ENCODE data around the gene SPDYA. TPM values are rescaled to one million over a fixed set of nuclear protein-coding genes. Genes with fewer than 3 reads are reported as not detected.

Gene SPDYA
- total and polyA plus RNA-seq, 2 of the 4 experiments (the other 2 are of a cell fraction): not detected

DNA sequence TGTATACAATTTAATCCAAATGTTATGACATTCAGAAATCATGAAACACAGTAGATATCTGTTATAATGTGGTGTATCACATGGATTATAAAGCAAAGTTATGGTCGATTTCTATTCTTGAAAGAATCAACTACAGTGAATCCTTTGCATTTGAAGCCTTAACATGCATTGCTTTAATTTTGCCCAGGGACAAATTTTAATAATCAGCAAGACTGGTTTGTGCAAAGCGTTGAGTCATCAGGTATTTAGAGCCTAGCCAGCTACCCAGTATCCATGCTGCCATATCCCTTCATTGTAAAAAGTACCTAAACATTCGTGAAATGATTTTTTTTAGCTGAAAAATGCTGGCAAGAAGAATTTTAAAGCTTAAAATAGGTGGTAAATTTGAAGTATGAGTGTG, 8.9 kb upstream of the SPDYA start:
- ATAC-seq (ENCODE audit: low read depth) (0 out of 2 replicates have a peak, but pooled peaks have one; percentile 40), DNase-seq (peak; percentile 64)
- no peak overlapping the region for H2AK5ac ChIP-seq (ENCODE audit: low read depth, low read length)
- intact Hi-C loops (cut with micrococcal nuclease) (loop anchor here (5.0 kb wide), 1 partner anchor 219 kb away; no protein-coding TSS in a partner anchor), dilution Hi-C loops (cut with HindIII; ENCODE audit: low sequenced_read_pairs, unreplicated experiment) (no loop called here), in situ Hi-C loops (cut with MboI; ENCODE audit: low sequenced_read_pairs) (no loop called here)
- no peak overlapping the region for H4K5ac ChIP-seq (ENCODE audit: low read depth, low read length)
- H2AK9ac ChIP-seq (replicated peaks; ENCODE audit: low read depth, low read length, poor library complexity): no peak overlapping the region
- H3K14ac ChIP-seq (replicated peaks; ENCODE audit: low read depth, low read length): no peak overlapping the region
- ChIA-PET POLR2A (ENCODE audit: unreplicated experiment) (no interaction called here), CTCF (no interaction called here)
- H3K79me1 ChIP-seq (ENCODE audit: low read depth in 1 of 2, low read length in 2 of 2): peaks cover 7 to 21% of the 10 kb centered on the region in 2 experiments; a peak in 3 of 4 replicates
- BruUV-seq (replicated peaks): no TSS peak
- no peak overlapping the region for H2BK15ac ChIP-seq (ENCODE audit: low read depth, low read length)
- H2AFZ ChIP-seq (replicated peaks; ENCODE audit: low read length, poor library complexity): no peak overlapping the region
- TF ChIP-seq CEBPB (IDR thresholded peaks at IDR 0.05; ENCODE audit: low read depth, low read length) (no peak), MAFK (IDR thresholded peaks at IDR 0.05; ENCODE audit: low read depth, low read length) (peak; percentile 73), NFE2L2 (IDR thresholded peaks at IDR 0.05; ENCODE audit: low read depth, low read length) (no peak)
- H3K9ac ChIP-seq (ENCODE audit: low read depth, low read length): no peak overlapping the region
- H3K9me3 ChIP-seq (ENCODE audit: control insufficient read depth, insufficient read depth, low read length): no peaks in the 10 kb centered on the region
- no peak overlapping the region for H2BK120ac ChIP-seq (ENCODE audit: low read depth, low read length)
- peaks cover 4% of the 10 kb centered on the region for H3K4me1 ChIP-seq (ENCODE audit: control insufficient read depth, insufficient read depth, low read length)
- WGBS, 2 experiments (ENCODE audit: extremely low coverage in 2 of 2, insufficient read length in 1 of 2): no CpG with 5 or more reads among the region's 3 CpGs
- peaks cover 13% of the 10 kb centered on the region for H3K36me3 ChIP-seq (ENCODE audit: control insufficient read depth, insufficient read depth, low read length)
- no peak overlapping the region for H4K8ac ChIP-seq (ENCODE audit: low read depth in 2 of 2, low read length in 2 of 2)
- H2BK5ac ChIP-seq (ENCODE audit: low read depth, low read length, poor library complexity, severe bottlenecking): peak overlapping the region; percentile 45
- no peak overlapping the region for H3K56ac ChIP-seq (ENCODE audit: extremely low read depth, insufficient read depth, low read length)
- no peaks in the 10 kb centered on the region for H3K9me1 ChIP-seq (ENCODE audit: insufficient read depth, low read length)
- no peak overlapping the region for H3K18ac ChIP-seq (ENCODE audit: low read depth, low read length)
- H4K20me1 ChIP-seq (ENCODE audit: insufficient read depth, low read length): peaks cover 11% of the 10 kb centered on the region; the same call in 1 of the 2 replicates
- H3K4me3 ChIP-seq (ENCODE audit: insufficient read depth, low read depth, low read length): no peak overlapping the region
- H3K4me2 ChIP-seq (ENCODE audit: low read depth, low read length): no peak overlapping the region
- no peak overlapping the region; the same call in 1 of the 2 replicates for H3K27ac ChIP-seq (ENCODE audit: insufficient read depth, low read length)
- no peak overlapping the region for H2BK20ac ChIP-seq (ENCODE audit: low read depth, low read length)
- no peak overlapping the region for H4K91ac ChIP-seq (ENCODE audit: insufficient read depth, low read depth, low read length)
- no peak overlapping the region for H3K4ac ChIP-seq (ENCODE audit: low read depth, low read length)
- H3K23ac ChIP-seq (ENCODE audit: low read depth, low read length): no peak overlapping the region
- H3K27me3 ChIP-seq (ENCODE audit: control insufficient read depth, insufficient read depth, low read length): no peaks in the 10 kb centered on the region
